ENCODE measurements around the gene PSME2.

Gene PSME2

DNA sequence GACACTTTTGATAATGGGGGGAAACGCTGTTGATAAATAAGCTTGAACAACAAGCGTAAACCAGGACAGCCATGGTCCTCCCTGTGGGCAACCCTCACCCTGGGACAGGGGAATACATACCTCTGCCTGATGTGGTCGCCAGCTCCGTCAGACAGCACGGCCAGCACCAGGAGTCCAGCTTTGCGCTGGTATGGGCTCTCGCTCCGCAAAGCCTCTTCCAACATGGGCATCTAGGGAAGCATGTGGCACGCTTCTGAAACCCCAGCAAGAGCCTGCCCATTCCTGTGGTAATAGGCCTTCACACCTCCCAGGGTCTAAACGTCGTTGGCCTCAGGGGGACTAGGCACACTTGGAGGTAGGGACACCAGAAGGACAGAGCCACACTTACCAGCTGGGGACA lies 39.3 kb upstream of the PSME2 start:
- no peak for DNase-seq (ENCODE audit: extremely low spot score)
- CTCF ChIA-PET, result interaction anchor here (1.2 to 4.4 kb wide), 4 partner anchors 8 to 56 kb away, joined by 4 to 35 read pairs (median 5); partner anchors contain the start of genes IRF9, TINF2 and TM9SF1
- POLR2A ChIA-PET, result no interaction called here
- no peak for TF ChIP-seq CTCF (IDR thresholded peaks at IDR 0.05; ENCODE audit: control extremely low read depth, extremely low read depth, low read depth, missing control alignments)

DNA sequence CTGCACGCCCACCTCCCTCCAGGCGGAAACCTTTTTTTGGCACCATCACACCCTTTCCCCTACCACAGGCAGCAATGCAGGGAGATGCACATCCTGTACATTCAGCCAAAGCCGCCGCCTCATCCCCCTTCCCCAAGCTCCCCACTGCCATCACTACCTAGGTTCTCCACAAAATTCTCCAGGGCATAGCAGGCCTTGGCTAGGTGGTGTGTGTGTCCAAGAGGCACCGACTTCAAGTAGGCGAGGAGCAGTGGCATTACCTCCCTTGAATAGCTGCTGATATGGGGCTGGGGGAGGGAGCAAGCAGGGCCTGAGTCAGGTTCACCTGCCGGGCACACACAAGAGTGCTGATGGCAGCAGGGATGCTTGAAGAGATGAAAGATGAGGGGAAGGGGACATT lies 38.6 kb upstream of the PSME2 start:
- ChIA-PET POLR2A (no interaction called here), CTCF (interaction anchor here (0.9 to 4.4 kb wide), 5 partner anchors 9 to 123 kb away, joined by 3 to 35 read pairs (median 4); partner anchors contain the start of genes CIDEB, IRF9, TINF2 and TM9SF1)
- TF ChIP-seq CTCF (IDR thresholded peaks at IDR 0.05; ENCODE audit: control extremely low read depth, extremely low read depth, low read depth, missing control alignments), result no peak
- no peak for DNase-seq (ENCODE audit: extremely low spot score)

- CTCF ChIA-PET, result interaction anchor here (0.9 to 4.4 kb wide), 4 partner anchors 11 to 124 kb away, joined by 3 to 35 read pairs (median 5); partner anchors contain the start of genes CIDEB, IRF9, TINF2 and TM9SF1
- DNase-seq (ENCODE audit: extremely low spot score), result no peak
- TF ChIP-seq CTCF (IDR thresholded peaks at IDR 0.05; ENCODE audit: control extremely low read depth, extremely low read depth, low read depth, missing control alignments), result no peak
- POLR2A ChIA-PET, result no interaction called here
Observed at GRCh38 chr14:24184104-24184970, 37.9 kb upstream of the PSME2 start.

- no peak for TF ChIP-seq CTCF (IDR thresholded peaks at IDR 0.05; ENCODE audit: control extremely low read depth, extremely low read depth, low read depth, missing control alignments)
- CTCF ChIA-PET, result interaction anchor here (1.2 kb wide), 1 partner anchor 29 kb away, joined by 3 read pairs; no protein-coding TSS in a partner anchor
- no peak for DNase-seq (ENCODE audit: extremely low spot score)
- POLR2A ChIA-PET, result interaction anchor here (0.9 kb wide), 2 partner anchors 10 to 36 kb away, joined by 3 read pairs; no protein-coding TSS in a partner anchor
Observed at GRCh38 chr14:24183014-24183481, 36.6 kb upstream of the PSME2 start.

DNA sequence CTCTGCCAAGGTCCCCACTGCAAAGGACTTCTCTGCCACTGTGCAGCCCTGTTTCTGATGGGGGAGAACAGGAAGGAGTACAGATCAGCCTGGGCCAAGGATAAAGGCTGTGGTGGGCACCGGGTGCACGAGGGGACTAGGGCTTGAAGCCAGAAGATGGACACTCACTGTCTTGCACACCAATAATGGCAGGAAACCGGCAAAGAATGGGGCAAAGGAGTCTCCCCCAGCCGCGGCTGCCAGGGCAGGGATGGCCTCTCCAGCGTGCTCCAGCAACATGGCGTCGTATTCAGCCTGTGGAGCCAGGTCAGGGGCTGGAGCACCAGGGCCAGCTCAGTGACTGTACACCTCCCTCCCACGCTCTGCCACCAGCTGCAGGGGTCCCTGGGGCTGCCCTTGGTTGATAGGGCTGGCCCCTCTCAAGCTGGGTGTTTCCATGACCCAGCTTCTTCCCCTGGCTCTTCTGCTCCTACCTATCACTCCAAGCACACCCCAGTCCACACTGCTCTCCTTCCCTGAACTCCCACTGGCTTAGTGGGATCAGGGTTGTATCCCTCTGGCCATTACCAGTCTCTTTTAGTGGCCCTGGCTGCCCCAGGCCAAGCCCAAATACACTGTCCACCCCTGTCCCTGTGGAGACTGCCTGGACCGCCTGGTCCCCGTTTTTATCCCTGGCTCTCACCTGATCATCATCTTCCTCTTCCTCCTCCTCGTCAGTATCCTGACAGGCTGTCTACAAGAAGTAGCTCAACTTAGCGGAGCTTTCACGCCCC lies 35.9 kb upstream of the PSME2 start:
- no peak for TF ChIP-seq CTCF (IDR thresholded peaks at IDR 0.05; ENCODE audit: control extremely low read depth, extremely low read depth, low read depth, missing control alignments)
- POLR2A ChIA-PET, result interaction anchor here (0.9 kb wide), 3 partner anchors 9 to 36 kb away, joined by 3 read pairs; no protein-coding TSS in a partner anchor
- CTCF ChIA-PET, result interaction anchor here (1.2 kb wide), 1 partner anchor 28 kb away, joined by 3 read pairs; no protein-coding TSS in a partner anchor
- DNase-seq (ENCODE audit: extremely low spot score), result no peak
